Neural progenitor cell (in vitro differentiated cells): Measurements from ENCODE around the gene C8A. TPM values are rescaled to one million over a fixed set of nuclear protein-coding genes. Genes with fewer than 3 reads are reported as not detected.
A peak's percentile ranks its signal among the peaks of the same experiment; 100 is the strongest.

Source experiments
- DNase-seq: peaks from one replicate; pipeline ENCODE4 v3.0.0-alpha.2; 2016; ENCODE audit warnings: low spot score
- H2AFZ ChIP-seq: fragments of 200-600 bp; sonication (generic); replicated peaks from 2 replicates; pipeline ENCODE4 v1.6.1; 2016; ENCODE audit warnings: antibody characterized with exemption
- H3F3A ChIP-seq: fragments of 200-600 bp; sonication (generic); 2 replicates; pipeline ENCODE4 v1.6.1; 2016; ENCODE audit warnings: antibody characterized with exemption, low read depth
- H3K27ac ChIP-seq: fragments of 200-600 bp; sonication (generic); 2 replicates; pipeline ENCODE4 v1.5.1; 2016; ENCODE audit warnings: mild to moderate bottlenecking
- H3K27me3 ChIP-seq: fragments of 200-600 bp; sonication (generic); 2 replicates; pipeline ENCODE4 v1.6.1; 2016; ENCODE audit warnings: mild to moderate bottlenecking, moderate library complexity
- H3K36me3 ChIP-seq: fragments of 200-600 bp; sonication (generic); 2 replicates; pipeline ENCODE4 v1.5.1; 2016
- H3K4me1 ChIP-seq: fragments of 200-600 bp; sonication (generic); 2 replicates; pipeline ENCODE4 v1.6.1; 2016; ENCODE audit warnings: mixed run types
- H3K4me2 ChIP-seq: fragments of 200-600 bp; sonication (generic); 2 replicates; pipeline ENCODE4 v1.6.1; 2016
- H3K4me3 ChIP-seq: fragments of 200-600 bp; sonication (generic); 2 replicates; pipeline ENCODE4 v1.5.1; 2016
- H3K79me2 ChIP-seq: fragments of 200-600 bp; sonication (generic); 2 replicates; pipeline ENCODE4 v1.6.1; 2016; ENCODE audit warnings: low read depth
- H3K9ac ChIP-seq: fragments of 200-600 bp; sonication (generic); 2 replicates; pipeline ENCODE4 v1.6.1; 2016
- H3K9me3 ChIP-seq: fragments of 200-600 bp; sonication (generic); 2 replicates; pipeline ENCODE4 v1.5.1; 2016; ENCODE audit warnings: low read depth
- H4K20me1 ChIP-seq: fragments of 200-600 bp; sonication (generic); 2 replicates; pipeline ENCODE4 v1.6.1; 2016; ENCODE audit warnings: low read depth
- H3K27ac Mint-ChIP-seq: 3 replicates; pipeline ENCODE4 v1.8.0; 2021; ENCODE audit warnings: mixed read lengths
- H3K27me3 Mint-ChIP-seq: 2 replicates; pipeline ENCODE4 v1.8.0; 2022; ENCODE audit warnings: low read depth, mild to moderate bottlenecking, inconsistent platforms, moderate library complexity, mixed read lengths; ENCODE audit not compliant: insufficient read depth
- H3K36me3 Mint-ChIP-seq: 3 replicates; pipeline ENCODE4 v1.8.0; 2021; ENCODE audit warnings: mixed read lengths
- H3K4me1 Mint-ChIP-seq: 3 replicates; pipeline ENCODE4 v1.8.0; 2021; ENCODE audit warnings: mixed read lengths
- H3K4me3 Mint-ChIP-seq: 3 replicates; pipeline ENCODE4 v1.8.0; 2021; ENCODE audit warnings: mild to moderate bottlenecking, moderate library complexity, mixed read lengths
- H3K9me3 Mint-ChIP-seq: 3 replicates; pipeline ENCODE4 v1.8.0; 2020; ENCODE audit warnings: mixed read lengths
- CTCF ChIP-seq: fragments of 200-600 bp; sonication (generic); IDR thresholded peaks from 2 replicates; pipeline ENCODE4 v1.5.1; 2017; ENCODE audit warnings: antibody characterized with exemption, mild to moderate bottlenecking
- EZH2 ChIP-seq: fragments of 200-600 bp; sonication (generic); IDR thresholded peaks from 2 replicates; pipeline ENCODE4 v1.6.1; 2017; ENCODE audit warnings: antibody characterized with exemption, mild to moderate bottlenecking, moderate library complexity
- EZH2phosphoT487 ChIP-seq: fragments of 200-600 bp; sonication (generic); IDR thresholded peaks from 2 replicates; pipeline ENCODE4 v1.6.1; 2017; ENCODE audit warnings: antibody characterized with exemption
- total RNA-seq: library from RNA; depleted of rRNA; stranded (reverse); fragments of >200 nt; gene quantifications from 2 replicates; pipeline ENCODE4 v1.2.3, GENCODE V29; 2015; ENCODE audit warnings: low replicate concordance

The C8A gene
- total RNA-seq, 1 donor from 2014 or later, result not detected

GRCh38 chr1:56929492-56929891 lies 74.9 kb downstream of the C8A start:
- Mint-ChIP-seq H3K27ac (no peak overlapping the region), H3K4me3 (no peak overlapping the region), H3K4me1 (peaks cover 28% of the 10 kb centered on the region), H3K9me3 (peaks cover 5% of the 10 kb centered on the region), H3K36me3 (no peaks in the 10 kb centered on the region), H3K27me3 (peaks cover 9% of the 10 kb centered on the region)
- H3K27me3 ChIP-seq, result no peaks in the 10 kb centered on the region
- DNase-seq, result no peak
- H4K20me1 ChIP-seq, result no peaks in the 10 kb centered on the region
- TF ChIP-seq EZH2 (no peak), EZH2phosphoT487 (no peak), CTCF (no peak)
- H3K27ac ChIP-seq, result no peak overlapping the region
- peaks cover 14% of the 10 kb centered on the region for H3F3A ChIP-seq
- no peaks in the 10 kb centered on the region for H3K9me3 ChIP-seq
- H2AFZ ChIP-seq, result no peak overlapping the region
- no peak overlapping the region for H3K9ac ChIP-seq
- H3K36me3 ChIP-seq, result no peaks in the 10 kb centered on the region
- no peak overlapping the region for H3K4me2 ChIP-seq
- no peaks in the 10 kb centered on the region for H3K79me2 ChIP-seq
- H3K4me3 ChIP-seq, result no peak overlapping the region
- H3K4me1 ChIP-seq, result peaks cover 26% of the 10 kb centered on the region

GRCh38 chr1:56931211-56931610 lies 76.6 kb downstream of the C8A start:
- Histone ChIP-seq H3K36me3 (no peaks in the 10 kb centered on the region), H3K27me3 (no peaks in the 10 kb centered on the region), H3K79me2 (no peaks in the 10 kb centered on the region), H3K4me2 (peak overlapping the region; percentile 37), H3K9ac (no peak overlapping the region), H3K4me3 (no peak overlapping the region), H3F3A (peaks cover 18% of the 10 kb centered on the region), H3K27ac (no peak overlapping the region), H3K9me3 (no peaks in the 10 kb centered on the region), H3K4me1 (peaks cover 26% of the 10 kb centered on the region), H4K20me1 (no peaks in the 10 kb centered on the region), H2AFZ (no peak overlapping the region)
- H3K4me3 Mint-ChIP-seq, result no peak overlapping the region
- DNase-seq, result no peak
- no peaks in the 10 kb centered on the region for H3K36me3 Mint-ChIP-seq
- no peak for TF ChIP-seq EZH2
- H3K27ac Mint-ChIP-seq, result no peak overlapping the region
- H3K9me3 Mint-ChIP-seq, result peaks cover 5% of the 10 kb centered on the region
- H3K27me3 Mint-ChIP-seq, result peaks cover 9% of the 10 kb centered on the region
- peaks cover 32% of the 10 kb centered on the region for H3K4me1 Mint-ChIP-seq

GRCh38 chr1:56931686-56932085 lies 77.1 kb downstream of the C8A start:
- Mint-ChIP-seq H3K4me1 (peaks cover 32% of the 10 kb centered on the region), H3K9me3 (peaks cover 5% of the 10 kb centered on the region), H3K27ac (no peak overlapping the region), H3K36me3 (no peaks in the 10 kb centered on the region), H3K27me3 (peaks cover 9% of the 10 kb centered on the region), H3K4me3 (no peak overlapping the region)
- Histone ChIP-seq H2AFZ (no peak overlapping the region), H3F3A (peaks cover 18% of the 10 kb centered on the region), H3K9me3 (no peaks in the 10 kb centered on the region), H3K4me2 (peak overlapping the region; percentile 37), H4K20me1 (no peaks in the 10 kb centered on the region), H3K4me3 (no peak overlapping the region), H3K9ac (no peak overlapping the region), H3K79me2 (no peaks in the 10 kb centered on the region), H3K27me3 (no peaks in the 10 kb centered on the region), H3K4me1 (peaks cover 26% of the 10 kb centered on the region), H3K36me3 (no peaks in the 10 kb centered on the region), H3K27ac (no peak overlapping the region)
- TF ChIP-seq EZH2phosphoT487, result no peak
- no peak for TF ChIP-seq EZH2
- no peak for TF ChIP-seq CTCF
- peak; percentile 28 for DNase-seq

- Histone ChIP-seq H3K9ac (no peak overlapping the region), H3K4me1 (peaks cover 26% of the 10 kb centered on the region), H3K9me3 (no peaks in the 10 kb centered on the region), H2AFZ (no peak overlapping the region), H3K27ac (no peak overlapping the region), H3F3A (peaks cover 18% of the 10 kb centered on the region), H3K36me3 (no peaks in the 10 kb centered on the region), H3K4me3 (no peak overlapping the region), H3K27me3 (no peaks in the 10 kb centered on the region), H3K79me2 (no peaks in the 10 kb centered on the region), H3K4me2 (no peak overlapping the region), H4K20me1 (no peaks in the 10 kb centered on the region)
- H3K9me3 Mint-ChIP-seq, result peaks cover 5% of the 10 kb centered on the region
- no peak overlapping the region for H3K27ac Mint-ChIP-seq
- peaks cover 9% of the 10 kb centered on the region for H3K27me3 Mint-ChIP-seq
- DNase-seq, result no peak
- no peak for TF ChIP-seq EZH2
- TF ChIP-seq EZH2phosphoT487, result no peak
- no peak for TF ChIP-seq CTCF
- H3K4me1 Mint-ChIP-seq, result peaks cover 32% of the 10 kb centered on the region
- no peaks in the 10 kb centered on the region for H3K36me3 Mint-ChIP-seq
- no peak overlapping the region for H3K4me3 Mint-ChIP-seq
Measured at GRCh38 chr1:56933161-56933560, 78.6 kb downstream of the C8A start.
